ENCODE data around the gene NOSTRIN.
"Not testable (repeated sequence)": the region's sequence is repeated elsewhere in the genome, so short reads cannot be mapped to it uniquely, and the experiment has no call there.

NOSTRIN gene

GRCh38 chr2:168767258-168767657, 35.2 kb upstream of the NOSTRIN start:
- Histone ChIP-seq H3K79me2 (ENCODE audit: insufficient read depth, low read length) (no peaks in the 10 kb centered on the region), H3K4me3 (ENCODE audit: low read length, poor library complexity, severe bottlenecking) (no peak overlapping the region), H3F3A (ENCODE audit: low read depth) (no peaks in the 10 kb centered on the region), H3K27me3 (ENCODE audit: insufficient read depth, low read length, poor library complexity, severe bottlenecking) (no peaks in the 10 kb centered on the region), H4K20me1 (ENCODE audit: insufficient read depth, low read length, poor library complexity, severe bottlenecking) (no peaks in the 10 kb centered on the region), H3K4me2 (ENCODE audit: low read depth, low read length, poor library complexity, severe bottlenecking) (no peak overlapping the region), H2AFZ (ENCODE audit: low read length) (no peak overlapping the region), H3K9me3 (ENCODE audit: insufficient read depth, low read depth, low read length) (no peaks in the 10 kb centered on the region), H3K4me1 (ENCODE audit: insufficient read depth, low read length, poor library complexity, severe bottlenecking) (no peaks in the 10 kb centered on the region), H3K9me2 (replicated peaks; ENCODE audit: low read depth, low read length) (no peaks in the 10 kb centered on the region), H3K36me3 (ENCODE audit: insufficient read depth, low read length) (peaks cover 14% of the 10 kb centered on the region; the same call in 1 of the 2 replicates), H3K9ac (ENCODE audit: low read depth, low read length, poor library complexity, severe bottlenecking) (no peak overlapping the region)
- TF ChIP-seq CTCF (conservative IDR thresholded peaks at IDR 0.05; ENCODE audit: low read length) = no peak
- TF ChIP-seq EZH2phosphoT487 (IDR thresholded peaks at IDR 0.05; ENCODE audit: borderline replicate concordance) = no peak

- H3K4me1 ChIP-seq (ENCODE audit: insufficient read depth, low read length, poor library complexity, severe bottlenecking); H3F3A ChIP-seq (ENCODE audit: low read depth); H3K79me2 ChIP-seq (ENCODE audit: insufficient read depth, low read length); H3K4me2 ChIP-seq (ENCODE audit: low read depth, low read length, poor library complexity, severe bottlenecking); H4K20me1 ChIP-seq (ENCODE audit: insufficient read depth, low read length, poor library complexity, severe bottlenecking); H3K4me3 ChIP-seq (ENCODE audit: low read length, poor library complexity, severe bottlenecking); H3K9me3 ChIP-seq (ENCODE audit: insufficient read depth, low read depth, low read length); H2AFZ ChIP-seq (ENCODE audit: low read length); H3K27me3 ChIP-seq (ENCODE audit: insufficient read depth, low read length, poor library complexity, severe bottlenecking); H3K9ac ChIP-seq (ENCODE audit: low read depth, low read length, poor library complexity, severe bottlenecking); H3K9me2 ChIP-seq (replicated peaks; ENCODE audit: low read depth, low read length): not testable (repeated sequence)
- peaks cover 14% of the 10 kb centered on the region; the same call in 1 of the 2 replicates for H3K36me3 ChIP-seq (ENCODE audit: insufficient read depth, low read length)
Measured at GRCh38 chr2:168768357-168768756, 34.1 kb upstream of the NOSTRIN start.

- Histone ChIP-seq H4K20me1 (ENCODE audit: insufficient read depth, low read length, poor library complexity, severe bottlenecking) (no peaks in the 10 kb centered on the region), H3K9ac (ENCODE audit: low read depth, low read length, poor library complexity, severe bottlenecking) (no peak overlapping the region), H3K9me3 (ENCODE audit: insufficient read depth, low read depth, low read length) (no peaks in the 10 kb centered on the region), H3K4me2 (ENCODE audit: low read depth, low read length, poor library complexity, severe bottlenecking) (no peak overlapping the region), H3K4me3 (ENCODE audit: low read length, poor library complexity, severe bottlenecking) (no peak overlapping the region), H3K36me3 (ENCODE audit: insufficient read depth, low read length) (peaks cover 14% of the 10 kb centered on the region; the same call in 1 of the 2 replicates), H3K9me2 (replicated peaks; ENCODE audit: low read depth, low read length) (no peaks in the 10 kb centered on the region), H3F3A (ENCODE audit: low read depth) (no peaks in the 10 kb centered on the region), H2AFZ (ENCODE audit: low read length) (no peak overlapping the region), H3K79me2 (ENCODE audit: insufficient read depth, low read length) (no peaks in the 10 kb centered on the region), H3K27me3 (ENCODE audit: insufficient read depth, low read length, poor library complexity, severe bottlenecking) (no peaks in the 10 kb centered on the region), H3K4me1 (ENCODE audit: insufficient read depth, low read length, poor library complexity, severe bottlenecking) (no peaks in the 10 kb centered on the region)
- TF ChIP-seq EZH2phosphoT487 (IDR thresholded peaks at IDR 0.05; ENCODE audit: borderline replicate concordance) = no peak
- no peak for TF ChIP-seq CTCF (conservative IDR thresholded peaks at IDR 0.05; ENCODE audit: low read length)
Measured at GRCh38 chr2:168770796-168771195, 31.6 kb upstream of the NOSTRIN start.

GRCh38 chr2:168772704-168773103, 29.7 kb upstream of the NOSTRIN start:
- TF ChIP-seq CTCF (conservative IDR thresholded peaks at IDR 0.05; ENCODE audit: low read length) (no peak), EZH2phosphoT487 (IDR thresholded peaks at IDR 0.05; ENCODE audit: borderline replicate concordance) (no peak)
- Histone ChIP-seq H3K36me3 (ENCODE audit: insufficient read depth, low read length) (peaks cover 10% of the 10 kb centered on the region; the same call in 1 of the 2 replicates), H3K9ac (ENCODE audit: low read depth, low read length, poor library complexity, severe bottlenecking) (no peak overlapping the region), H2AFZ (ENCODE audit: low read length) (no peak overlapping the region), H3K4me3 (ENCODE audit: low read length, poor library complexity, severe bottlenecking) (no peak overlapping the region), H3K9me2 (replicated peaks; ENCODE audit: low read depth, low read length) (no peaks in the 10 kb centered on the region), H3K9me3 (ENCODE audit: insufficient read depth, low read depth, low read length) (no peaks in the 10 kb centered on the region), H4K20me1 (ENCODE audit: insufficient read depth, low read length, poor library complexity, severe bottlenecking) (no peaks in the 10 kb centered on the region), H3K79me2 (ENCODE audit: insufficient read depth, low read length) (no peaks in the 10 kb centered on the region), H3K27me3 (ENCODE audit: insufficient read depth, low read length, poor library complexity, severe bottlenecking) (no peaks in the 10 kb centered on the region), H3K4me2 (ENCODE audit: low read depth, low read length, poor library complexity, severe bottlenecking) (no peak overlapping the region), H3K4me1 (ENCODE audit: insufficient read depth, low read length, poor library complexity, severe bottlenecking) (no peaks in the 10 kb centered on the region), H3F3A (ENCODE audit: low read depth) (no peaks in the 10 kb centered on the region)
